D341Med (cell line): ENCODE data around the gene GNG7.
A peak's percentile ranks its signal among the peaks of the same experiment; 100 is the strongest.
"Not testable (repeated sequence)": the region's sequence is repeated elsewhere in the genome, so short reads cannot be mapped to it uniquely, and the experiment has no call there.

Experiments
- DNase-seq: peaks from one replicate; pipeline ENCODE4 v3.0.0; 2012; ENCODE audit warnings: low spot score

Gene GNG7

DNA sequence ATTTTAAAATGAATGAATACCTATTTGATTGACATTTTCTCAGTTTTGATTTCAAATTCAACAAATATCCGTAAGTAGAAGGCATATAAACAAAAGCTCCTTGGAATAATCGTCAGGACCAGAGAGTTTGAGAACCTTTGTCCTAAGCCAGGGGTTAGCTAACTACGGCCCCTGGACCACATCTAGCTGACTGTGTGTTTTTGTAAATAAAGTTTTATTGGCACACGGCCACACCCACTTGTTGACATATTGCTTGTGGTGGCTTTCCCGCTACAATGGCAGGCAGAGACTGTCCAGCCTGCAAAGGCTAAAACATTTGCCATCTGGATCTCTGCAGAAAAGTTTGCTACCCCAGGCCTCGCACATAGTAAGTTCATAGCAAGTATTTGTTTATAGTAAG is 83.4 kb downstream of the GNG7 start:
- no peak for DNase-seq

DNA sequence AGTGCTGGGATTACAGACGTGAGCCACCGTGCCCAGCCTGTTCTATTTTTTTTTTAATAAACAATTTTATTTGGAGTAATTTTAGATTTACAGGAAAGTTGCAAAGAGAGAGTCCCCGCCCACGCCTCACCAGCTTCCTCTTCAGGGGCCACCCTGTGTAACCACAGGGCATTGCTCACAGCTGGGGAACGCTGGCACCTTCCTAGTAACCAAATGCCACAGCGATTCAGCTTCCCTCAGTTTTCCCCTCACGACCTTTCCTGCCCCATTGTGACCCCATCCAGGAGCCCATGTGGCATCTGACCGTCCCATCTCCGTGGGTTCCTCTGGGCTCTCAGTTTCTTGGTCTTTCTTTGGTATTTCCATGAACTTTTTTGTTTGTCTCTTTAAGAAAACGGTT is 83.9 kb downstream of the GNG7 start:
- DNase-seq: no peak

DNA sequence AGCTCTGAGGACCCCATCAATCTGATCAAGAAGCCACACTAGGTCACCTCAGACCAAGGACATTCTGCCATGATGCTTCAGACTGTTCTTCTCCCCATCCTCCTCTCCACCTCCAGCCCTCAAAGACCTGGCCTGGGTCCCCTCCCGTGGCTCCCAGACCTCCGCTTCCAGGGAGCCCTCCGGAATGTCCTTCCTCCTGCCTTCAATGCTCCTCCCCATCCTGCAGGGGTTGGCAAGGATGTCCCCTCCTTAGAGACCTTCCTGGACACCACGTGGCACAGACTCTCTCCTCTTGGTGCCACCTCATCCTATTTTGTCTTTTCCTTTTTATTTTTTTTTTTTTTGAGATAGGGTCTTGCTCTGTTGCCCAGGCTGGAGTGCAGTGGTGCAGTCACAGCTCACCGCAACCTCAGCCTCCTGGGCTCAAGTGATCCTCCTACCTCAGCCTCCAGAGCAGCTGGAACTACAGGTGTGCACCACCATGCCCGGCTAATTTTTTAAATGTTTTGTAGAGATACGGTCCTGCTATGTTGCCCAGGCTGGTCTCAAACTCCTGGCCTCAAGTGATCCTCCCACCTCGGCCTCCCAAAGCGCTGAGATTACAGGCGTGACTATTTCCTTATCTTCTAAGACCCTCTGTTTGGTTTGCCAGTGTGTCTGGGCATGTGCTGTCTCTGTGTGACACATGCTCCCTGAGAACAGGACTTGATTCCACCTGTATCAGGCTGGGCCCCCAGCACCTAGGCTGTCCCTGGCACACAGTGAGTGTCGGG is 84.9 kb downstream of the GNG7 start:
- no peak for DNase-seq

DNA sequence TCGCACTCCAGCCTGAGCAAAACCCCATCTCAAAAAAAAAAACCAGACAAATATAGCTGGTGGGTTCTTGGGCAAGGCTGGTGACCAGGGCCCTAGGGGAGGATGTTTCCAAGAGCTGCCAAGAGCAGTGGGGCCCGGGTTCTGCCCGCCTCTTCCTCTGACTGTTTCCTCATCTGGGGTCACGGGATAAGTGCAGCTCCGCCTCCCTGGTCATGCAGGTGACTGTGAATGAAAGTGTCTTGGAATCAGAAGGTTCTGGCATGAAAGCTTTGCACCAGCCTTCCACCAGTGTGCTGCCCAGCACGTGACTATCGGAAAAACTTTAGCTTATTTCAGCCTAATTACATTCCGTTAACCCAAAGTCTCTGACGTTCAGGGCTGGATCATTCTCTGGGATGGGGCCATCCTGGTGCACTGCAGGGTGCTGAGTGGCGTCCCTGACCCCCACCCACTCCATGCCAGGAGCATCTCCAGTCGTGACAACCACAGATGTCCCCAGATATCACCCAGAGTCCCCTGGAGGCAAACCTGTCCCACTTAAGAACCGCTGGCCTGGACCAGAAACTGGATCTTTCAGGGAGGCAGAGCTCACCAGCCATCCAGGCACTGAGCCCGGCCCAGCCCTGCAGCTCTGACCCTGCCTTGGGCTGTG is 85.6 kb downstream of the GNG7 start:
- no peak for DNase-seq

DNA sequence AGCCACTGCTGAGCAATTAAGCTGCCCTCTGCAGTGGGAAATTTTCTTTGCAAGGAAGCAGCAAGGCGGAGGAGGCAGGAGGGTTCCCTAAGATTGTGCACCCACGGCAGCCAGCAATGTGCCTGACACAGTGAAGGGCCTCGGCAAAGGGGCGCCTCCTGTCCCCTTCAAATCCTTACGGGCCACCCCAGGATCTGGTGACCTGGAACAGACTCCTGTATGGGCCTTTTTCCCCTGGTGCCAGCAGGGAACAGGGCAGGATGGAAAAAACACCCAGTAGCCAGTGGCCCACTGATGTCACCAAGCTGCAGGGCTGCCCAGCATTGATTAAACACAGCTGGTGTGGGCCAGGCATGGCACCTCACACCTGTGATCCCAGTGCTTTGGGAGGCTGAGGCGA is 86.7 kb downstream of the GNG7 start:
- no peak for DNase-seq

DNA sequence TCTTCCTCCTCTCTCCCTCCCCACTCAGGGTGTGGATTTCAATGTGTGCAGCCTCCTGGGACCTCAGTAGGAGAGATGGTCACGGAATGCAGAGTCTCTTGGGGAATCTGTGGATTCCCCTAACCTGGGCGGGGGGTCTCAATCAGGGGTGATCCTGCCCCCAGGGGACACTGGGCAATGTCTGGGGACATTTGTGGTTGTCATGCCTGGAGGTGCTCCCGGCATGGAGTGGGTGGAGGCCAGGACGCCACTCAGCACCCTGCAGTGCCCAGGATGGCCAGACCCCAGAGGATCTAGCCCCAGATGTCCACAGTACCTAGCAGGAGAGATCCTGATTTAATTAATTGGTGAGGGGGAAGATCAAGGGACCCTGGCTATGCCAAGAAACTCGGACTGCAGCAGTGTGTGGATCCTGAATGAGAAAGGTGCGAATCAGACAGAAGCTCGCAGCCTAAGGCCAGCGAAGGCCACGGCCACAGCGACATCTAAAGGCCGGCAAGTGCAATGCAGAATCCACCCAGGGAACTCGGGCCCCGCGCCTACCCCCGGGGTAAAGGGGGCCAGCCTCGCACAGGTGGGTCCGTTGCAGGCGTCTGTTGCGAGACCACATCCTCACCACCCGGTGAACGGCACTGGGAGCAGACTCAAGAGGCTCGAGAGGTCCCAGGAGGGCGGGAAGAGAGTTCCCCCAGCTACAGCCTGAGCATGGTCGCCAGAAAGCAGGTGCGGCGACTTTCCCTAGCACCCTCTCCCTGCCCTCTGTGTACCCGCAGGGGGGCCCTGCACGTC is 88.8 kb downstream of the GNG7 start:
- DNase-seq: peak; percentile 88

DNA sequence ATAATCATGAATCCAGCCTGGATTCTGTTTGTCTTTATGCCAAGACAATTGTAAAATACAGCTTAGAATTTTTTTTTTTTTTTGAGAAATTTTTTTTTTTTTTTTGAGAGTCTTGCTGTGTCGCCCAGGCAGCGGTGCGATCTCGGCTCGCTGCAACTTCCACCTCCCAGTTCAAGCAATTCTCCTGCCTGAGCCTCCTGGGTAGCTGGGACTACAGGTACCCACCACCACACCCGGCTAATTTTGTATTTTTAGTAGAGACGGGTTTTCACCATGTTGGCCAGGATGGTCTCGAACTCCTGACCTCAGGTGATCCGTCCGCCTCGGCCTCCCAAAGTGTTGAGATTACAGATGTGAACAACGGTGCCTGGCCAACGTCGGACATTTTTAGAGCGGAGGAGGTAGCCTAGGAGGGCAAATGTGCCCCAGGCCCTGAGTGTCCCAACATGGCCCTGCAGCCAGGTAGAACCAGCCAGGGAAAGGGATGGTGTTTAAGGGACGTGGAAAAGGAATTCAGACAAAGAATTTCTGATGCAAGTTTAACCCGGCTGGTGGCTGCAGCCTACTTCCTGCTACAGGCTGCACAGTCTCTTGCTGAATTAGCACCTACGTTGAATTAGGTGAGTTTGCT is 89.8 kb downstream of the GNG7 start:
- no peak for DNase-seq

DNA sequence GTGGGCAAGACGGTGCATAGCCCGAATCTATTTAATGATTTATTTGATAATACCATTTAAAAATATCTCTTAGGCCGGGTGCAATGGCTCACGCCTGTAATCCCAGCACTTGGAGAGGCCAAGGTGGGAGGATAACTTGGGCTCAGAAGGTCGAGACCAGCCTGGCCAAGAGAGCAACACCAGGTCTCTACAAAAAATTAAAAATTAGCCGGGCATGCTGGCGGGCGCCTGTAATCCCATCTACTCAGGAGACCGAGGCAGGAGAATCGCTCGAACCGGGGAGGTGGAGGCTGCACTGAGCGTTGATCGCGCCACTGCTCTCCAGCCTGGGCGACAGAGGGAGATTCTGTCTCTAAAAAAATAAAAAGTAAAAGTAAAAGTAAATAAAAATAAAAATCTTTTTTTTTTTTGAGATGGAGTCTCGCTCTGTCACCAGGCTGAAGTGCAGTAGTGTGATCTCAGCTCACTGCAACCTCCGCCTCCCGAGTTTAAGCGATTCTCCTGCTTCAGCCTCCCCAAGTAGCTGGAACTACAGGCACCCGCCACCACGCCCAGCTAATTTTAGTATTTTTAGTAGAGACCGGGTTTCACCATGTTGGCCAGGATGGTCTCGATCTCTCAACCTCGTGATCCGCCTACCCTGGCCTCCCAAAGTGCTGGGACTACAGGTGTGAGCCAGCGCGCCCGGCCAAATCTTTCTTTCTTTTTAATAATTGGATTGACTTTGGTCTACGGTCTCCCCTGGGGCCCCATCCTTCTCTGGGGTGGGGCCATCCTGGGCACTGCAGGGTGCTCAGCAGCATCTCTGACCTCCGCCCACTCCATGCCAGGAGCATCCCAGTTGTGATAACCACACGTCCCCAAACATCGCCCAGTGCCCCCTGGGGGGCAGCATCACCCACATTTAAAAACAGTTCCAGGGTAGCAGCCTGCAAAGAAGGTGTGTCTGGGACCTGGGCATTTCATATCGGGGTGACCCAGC is 90.7 kb downstream of the GNG7 start:
- DNase-seq: no peak

DNA sequence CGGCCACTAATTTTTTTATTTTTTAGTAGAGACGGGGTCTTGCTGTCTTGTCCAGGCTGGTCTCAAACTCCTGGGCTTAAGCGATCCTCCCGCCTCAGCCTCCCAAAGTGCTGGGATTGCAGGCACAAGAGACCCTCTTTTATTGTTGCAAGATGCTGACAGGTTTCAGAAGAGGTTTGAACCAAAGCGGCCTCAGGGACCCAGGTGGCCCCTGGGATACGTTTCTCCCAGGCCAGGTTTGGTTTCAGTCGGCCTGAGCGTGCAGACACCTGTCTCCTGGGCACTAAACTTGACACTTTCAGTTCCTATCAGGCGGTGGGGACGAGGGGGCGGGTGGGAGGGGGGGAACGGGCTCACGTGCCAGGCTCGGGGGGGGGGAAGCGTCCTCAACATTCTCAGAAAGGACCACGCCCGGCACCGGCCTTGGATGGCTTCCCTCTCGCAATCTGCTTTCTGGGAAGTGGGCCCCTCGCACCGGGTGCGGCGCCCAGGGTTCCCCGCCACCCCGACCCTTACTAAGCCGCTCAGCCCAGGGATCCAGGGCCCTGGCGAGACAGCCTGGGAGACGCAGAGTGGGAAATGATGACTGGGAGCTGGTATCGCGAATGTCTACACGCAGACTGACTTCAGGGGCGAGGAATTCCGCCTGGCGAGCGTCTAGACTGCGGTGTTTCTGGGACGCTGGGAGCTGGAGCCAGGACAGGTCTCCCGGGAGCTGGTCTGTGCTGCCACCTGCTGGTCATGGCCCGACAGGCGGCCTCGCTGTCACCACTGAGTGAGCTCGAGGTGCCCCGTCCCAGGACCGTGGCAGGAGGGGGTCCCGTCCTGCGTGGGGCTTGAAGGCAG is 91.6 kb downstream of the GNG7 start:
- DNase-seq: peak; percentile 93

DNA sequence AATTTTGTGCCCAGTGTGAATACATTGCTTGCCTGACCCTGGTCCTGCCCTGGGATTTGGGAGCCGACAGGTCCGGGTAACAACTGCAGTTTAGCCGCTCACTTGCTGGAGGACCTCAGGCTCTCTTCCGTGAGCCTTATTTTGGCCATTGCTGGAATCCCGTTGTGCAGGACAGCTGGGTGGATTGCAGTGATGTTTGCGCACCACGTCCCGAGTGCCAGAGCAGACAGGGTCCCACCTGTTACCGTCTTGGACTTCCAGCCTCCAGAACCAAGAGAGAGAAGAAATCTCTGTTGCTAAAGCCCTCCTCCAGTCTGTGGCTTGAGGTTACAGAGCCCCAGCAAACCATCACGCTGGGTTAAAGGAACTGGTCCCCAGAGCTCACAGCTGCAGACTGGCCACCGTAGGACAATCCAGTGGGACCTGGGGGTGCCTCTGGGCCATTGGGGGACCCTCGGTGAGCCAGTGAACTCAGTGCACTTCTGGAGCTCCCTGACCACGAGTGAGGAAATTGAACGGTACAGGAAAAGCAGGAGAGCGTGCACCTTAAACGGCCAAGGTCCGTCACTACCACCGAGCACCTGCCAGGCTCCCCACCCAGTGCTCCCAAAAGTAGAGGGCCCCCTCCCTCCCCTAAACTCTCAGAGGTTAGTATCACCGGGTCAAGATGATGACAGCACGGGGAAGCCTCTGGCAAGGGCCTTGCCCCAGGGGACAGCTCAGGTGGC is 92.9 kb downstream of the GNG7 start:
- no peak for DNase-seq

DNA sequence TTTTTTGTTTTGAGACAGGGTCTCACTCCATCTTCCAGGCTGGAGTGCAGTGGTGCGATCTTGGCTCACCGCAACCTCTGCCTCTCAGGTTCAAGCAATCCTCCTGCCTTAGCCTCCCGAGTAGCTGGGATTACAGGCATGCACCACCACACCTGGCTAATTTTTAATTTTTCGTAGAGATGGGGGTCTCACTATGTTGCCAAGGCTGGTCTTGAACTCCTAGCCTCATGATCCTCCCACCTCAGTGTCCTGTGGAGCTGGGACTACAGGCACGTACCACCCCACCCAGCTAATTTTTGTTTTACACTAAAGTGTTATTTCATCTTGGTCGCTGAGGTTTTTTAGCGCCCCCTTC is 93.5 kb downstream of the GNG7 start:
- not testable (repeated sequence) for DNase-seq

DNA sequence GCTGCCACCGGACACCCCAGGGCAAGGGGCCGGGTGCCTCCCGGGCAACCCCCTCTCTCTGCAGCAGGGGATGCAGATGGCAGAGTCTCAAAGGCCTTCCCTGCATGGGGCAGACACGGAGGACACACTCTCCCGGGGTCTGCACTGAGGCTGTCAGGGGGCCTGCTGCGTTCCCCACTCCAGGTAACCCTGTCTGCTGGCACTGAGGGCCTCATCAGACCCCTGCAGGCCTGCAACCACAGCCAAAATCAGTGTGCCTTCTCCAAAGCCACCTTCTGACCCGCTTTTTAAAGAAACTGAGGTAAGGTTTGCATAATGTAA is 93.9 kb downstream of the GNG7 start:
- no peak for DNase-seq

DNA sequence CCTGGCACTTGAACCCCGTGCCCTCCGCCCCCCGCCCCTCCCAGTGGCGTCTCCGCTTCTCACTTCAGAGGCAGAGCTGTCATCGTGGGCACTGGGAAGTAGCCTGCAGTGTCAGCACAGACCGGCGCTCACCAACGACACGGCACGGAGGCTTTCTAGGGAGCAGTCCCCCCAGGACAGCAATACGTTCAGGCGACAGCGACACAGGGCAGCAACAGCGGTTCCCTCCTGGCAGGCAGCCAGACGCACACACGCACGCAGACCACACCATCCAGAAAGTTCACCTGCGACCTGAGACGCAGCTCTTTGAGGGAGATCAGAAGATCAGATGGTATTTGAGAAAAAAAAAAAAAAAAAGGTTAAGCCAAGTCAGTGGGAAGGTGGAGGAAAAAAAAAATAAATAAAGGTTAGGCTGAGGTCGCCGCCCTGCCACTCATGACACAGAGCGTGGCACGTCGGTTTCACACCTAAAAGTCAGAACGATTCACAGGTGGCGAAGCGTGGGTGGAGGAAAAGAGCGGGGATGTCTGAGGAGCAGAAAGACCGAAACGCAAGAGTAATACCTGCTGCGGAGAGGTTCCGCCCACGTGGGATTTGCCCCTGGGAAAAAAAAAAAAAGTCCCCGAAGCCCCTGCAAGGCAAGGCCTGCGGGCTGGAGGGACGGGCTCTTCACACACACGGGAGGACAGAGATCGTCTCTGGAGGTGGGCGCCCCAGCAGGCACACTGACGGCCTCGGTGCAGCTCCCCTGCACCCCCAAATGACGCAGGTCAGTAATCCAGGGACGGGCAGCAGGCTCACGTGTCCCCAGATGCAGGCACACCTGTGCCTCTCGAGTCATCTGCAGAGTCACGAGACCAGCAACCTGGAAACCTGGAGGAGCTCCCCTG is 94.5 kb downstream of the GNG7 start:
- DNase-seq: no peak

DNA sequence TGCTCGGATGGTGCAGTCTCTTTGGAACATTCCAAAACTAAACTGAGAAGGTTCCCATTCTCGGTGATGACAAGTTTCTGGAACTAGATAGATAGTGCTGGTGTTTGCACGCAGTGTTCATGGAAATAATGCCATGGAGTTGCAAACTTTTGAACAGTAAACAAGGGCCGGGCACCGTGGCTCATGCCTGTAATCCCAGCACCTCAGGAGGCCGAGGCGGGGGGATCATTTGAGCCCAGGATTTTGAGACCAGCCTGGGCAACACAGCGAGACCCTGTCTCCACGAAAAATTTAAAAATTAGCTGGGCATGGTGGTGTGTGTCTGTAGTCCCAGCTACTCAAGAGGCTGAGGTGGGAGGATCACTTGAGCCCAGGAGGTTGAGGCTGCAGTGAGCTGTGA is 95.7 kb downstream of the GNG7 start:
- DNase-seq: not testable (repeated sequence)

DNA sequence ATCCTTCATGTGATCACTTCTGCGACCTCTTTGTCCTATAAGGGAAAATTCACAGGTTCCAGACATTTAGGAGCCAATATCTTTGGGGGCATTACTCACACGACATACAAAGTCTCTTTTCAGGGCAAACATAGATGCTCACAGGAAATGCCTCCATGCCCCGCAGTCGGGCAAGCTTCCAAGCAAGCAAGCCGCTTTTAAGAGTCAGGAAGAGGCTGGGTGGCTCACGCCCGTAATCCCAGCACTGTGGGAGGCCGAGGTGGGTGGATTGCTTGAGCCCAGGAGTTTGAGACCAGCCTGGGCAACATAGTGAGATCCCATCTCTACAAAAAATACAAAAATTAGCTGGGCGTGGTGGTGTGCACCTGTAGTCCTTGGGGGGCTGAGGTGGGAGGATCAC is 96.6 kb downstream of the GNG7 start:
- not testable (repeated sequence) for DNase-seq

DNA sequence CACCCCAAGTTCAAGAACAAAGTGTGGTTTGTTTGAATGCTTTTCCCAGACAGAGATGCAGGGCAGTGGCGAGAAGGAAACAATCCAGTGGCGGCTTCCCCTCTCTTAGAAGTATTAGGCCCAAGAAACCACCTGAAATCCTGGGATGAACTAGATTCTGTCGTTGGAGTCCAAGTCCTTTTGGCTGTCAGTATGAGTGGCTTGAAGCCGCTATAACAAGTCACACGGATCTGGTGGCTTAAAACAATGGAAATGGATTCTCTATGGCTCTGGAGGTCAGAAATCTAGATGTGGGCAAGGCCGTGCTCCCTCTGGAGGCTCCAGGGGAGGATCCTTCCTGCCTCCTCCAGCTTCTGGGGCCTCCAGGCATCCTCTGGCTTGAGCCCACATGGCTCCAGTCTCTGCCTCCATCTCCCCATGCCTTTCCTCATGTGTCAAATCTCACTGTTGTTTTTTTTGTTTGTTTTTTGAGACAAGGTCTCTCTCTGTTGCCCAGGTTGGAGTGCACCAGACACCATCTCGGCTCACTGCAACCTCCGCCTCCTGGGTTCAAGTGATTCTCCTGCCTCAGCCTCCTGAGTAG is 97.7 kb downstream of the GNG7 start:
- DNase-seq: no peak

DNA sequence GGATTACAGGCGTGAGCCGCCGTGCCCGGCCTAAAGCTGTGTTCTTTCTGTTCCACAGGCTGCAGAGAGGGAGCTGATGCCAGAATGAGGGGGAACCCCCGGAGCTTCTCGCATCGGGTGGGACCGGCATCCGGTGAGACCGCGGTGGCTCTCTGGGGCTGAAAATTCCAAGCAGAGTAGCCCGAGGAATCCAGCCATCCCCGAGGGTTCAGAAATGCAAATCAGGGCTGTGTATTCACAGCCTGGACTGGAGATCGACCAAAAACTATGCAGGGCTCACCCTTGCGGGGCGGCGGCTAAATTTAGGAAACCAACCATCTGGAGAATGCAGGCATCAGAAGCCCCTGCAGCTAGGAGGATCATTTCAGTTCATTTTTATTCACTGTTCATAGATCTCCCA is 99.2 kb downstream of the GNG7 start:
- DNase-seq: no peak

DNA sequence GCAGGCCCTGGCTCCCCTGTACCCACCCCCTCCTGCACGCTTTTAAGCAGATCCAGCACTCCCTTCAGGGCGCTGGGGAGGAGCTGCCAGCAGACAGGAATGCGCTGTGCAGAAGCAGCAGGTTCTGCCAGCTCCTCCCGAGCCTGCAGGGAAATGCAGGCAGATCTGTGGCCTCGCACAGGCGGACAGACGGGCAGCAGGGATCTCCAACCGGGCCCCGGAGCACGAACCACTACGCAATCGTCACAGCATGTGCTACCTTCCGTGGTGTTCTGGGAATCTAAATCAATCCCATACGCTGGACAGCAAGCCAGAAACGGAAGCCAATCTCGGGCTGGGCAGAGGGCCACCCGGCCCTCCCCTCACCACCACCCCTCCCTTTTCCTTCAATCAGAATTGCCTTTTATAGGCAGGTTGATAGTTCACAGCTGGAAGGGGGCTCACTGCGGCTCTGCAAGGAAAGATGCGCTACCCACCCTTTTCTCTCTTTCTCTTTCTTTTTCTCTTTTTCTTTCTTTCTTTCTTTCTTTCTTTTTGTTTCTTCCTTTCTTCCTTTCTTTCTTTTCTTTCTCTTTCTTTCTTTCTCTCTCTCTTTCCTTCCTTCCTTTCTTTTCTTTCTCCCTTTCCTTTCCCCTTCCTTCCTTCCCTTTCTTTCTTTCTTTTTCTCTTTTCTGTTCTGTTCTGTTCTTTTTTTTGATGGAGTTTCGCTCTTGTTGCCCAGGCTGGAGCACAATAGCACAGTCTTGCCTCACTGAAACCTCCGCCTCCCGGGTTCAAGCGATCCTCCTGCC is 99.9 kb downstream of the GNG7 start:
- no peak for DNase-seq
